ENCODE data around the gene PIGC.
A peak's percentile ranks its signal among the peaks of the same experiment; 100 is the strongest.

PIGC gene

DNA sequence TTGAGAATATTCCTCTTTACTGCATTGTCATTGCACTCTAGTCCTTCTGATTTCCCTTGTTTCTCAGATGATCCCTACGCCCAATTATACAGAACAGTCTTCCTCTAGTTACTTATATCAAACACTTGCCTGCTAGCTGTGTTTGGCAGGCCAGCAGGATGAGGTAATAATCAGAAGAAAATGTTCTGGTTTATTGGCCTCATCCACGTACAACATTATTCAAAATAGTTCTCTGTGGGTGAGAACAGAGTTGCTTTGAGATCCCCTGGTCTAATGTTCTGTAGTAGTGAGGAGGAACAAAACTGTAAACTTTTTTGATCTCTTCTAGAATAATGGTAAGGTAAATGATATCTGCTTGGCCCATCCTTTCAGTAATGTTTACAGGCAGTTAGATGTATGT, 45.7 kb downstream of the PIGC start:
- no peak for DNase-seq (ENCODE audit: low read depth)

DNA sequence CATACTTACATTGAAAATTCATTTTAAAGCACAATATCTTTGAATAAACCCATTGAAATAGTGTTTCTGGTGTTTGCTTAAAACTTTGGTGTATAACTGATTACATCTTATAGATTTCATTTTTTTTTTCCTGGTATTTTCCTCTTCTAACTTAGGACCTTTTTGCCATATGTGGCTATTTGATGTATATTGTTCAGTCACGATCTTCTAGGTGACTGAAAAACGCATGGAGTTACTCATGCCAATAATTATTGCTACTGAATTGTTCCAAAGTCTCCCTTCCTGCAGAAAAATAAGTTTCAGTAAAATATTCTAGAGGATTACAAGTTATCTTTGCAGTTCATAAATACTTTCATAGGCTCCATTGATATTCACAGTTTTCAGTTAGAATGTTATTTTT, 46.2 kb downstream of the PIGC start:
- no peak for DNase-seq (ENCODE audit: low read depth)

DNA sequence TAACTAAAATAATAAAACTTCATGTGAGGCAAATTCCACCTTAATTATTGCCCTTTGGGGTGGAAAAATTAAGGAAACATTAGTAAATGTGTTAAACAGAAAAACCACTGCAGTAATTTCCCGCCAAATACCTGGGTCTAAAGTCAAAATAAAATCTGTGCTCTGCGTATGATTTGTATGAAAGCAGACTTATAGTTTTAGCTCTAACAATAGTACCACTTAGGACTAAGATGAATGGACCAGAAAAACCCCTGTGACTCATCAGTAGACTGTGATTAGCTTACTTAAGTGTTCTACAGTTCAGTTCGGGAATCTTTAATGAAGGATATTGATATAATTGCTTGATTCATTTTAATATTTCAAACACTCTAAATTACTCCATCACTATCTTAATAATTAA, 46.6 kb downstream of the PIGC start:
- DNase-seq (ENCODE audit: low read depth) = no peak

DNA sequence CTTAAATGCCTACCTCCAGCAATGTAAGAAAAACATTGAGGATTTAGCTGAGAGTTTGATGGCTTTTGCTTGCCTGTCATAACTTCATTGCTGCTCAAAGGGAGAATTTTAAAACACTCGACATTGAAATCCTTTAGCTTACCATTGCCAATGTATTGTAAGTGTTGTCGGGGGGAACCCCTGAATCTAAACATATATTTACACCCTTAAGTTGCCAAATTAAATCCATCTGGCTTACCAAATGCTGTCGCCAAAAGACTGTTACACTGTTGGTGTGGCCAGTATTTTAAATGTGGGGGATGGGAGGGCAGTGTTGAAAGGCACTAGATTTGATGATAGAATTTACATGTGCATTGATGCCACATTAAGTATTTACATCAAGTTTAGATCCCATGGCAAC, 48.3 kb downstream of the PIGC start:
- DNase-seq (ENCODE audit: low read depth) = no peak

DNA sequence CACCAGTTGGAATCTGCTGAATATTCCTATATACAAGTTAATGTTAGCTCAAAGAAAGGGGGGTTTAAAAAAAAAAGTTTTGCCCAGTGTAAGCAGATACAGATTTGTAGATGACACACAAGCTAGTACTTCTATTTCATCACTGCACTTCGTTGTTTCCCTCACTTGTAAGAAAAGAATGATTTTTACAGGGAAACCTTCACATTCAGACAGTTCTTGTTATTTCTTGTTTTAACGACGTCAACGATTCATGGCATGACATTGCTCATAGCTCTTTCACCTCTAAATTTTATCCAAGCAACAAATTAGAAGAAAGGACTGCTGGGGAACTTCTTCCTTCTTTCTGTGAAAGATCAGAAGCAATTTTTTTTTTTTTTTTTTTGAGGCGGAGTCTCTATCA, 49.1 kb downstream of the PIGC start:
- DNase-seq (ENCODE audit: low read depth) = no peak

DNA sequence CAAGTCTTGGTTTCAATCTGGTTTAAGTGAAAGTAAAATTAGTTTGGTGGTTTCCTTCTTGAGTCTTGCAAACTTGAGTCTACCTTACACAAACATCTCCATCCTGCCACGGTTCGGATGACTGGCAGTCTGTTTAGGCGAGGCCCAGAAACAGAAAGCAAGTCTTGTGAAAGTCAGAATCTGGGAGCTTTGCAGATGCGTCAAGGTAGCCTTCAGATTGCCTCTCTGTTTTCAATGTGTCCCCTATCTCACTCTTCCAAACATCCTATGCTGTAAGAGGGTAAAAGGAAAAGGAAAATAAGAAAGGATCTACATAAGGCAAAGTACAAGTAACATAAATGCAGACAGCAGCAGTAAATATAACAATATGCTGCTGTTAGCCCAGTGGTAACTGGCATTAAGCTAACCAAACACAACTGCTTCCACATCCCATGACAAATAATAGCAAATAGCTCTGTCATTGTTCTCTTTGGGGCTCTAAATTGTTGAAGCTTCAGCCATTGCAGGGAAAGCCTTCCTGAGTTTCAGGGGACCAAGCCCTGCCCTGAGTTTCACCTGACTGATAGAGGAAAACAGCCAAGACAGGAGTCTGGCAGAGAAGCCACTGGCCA, 49.6 kb downstream of the PIGC start:
- peak; percentile 13 for DNase-seq (ENCODE audit: low read depth)

DNA sequence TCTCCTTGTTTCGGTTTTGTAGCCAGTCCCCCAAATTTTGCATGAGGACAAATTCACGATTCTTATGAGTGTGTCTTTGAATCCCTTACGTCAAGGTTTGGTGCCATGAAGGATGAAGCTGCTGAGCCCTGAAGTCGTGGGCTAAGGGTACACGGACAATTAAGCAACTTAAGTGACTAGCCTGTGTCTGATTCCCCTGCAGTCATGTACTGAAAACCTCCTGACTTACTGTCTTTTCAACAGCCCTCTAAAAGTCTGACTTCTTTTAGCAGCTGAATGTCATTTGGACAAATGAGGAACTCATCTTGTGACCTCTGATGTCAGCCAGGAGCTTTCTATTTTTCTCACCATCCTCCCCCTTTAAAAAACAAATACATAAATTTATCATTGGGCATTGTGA, 50.5 kb downstream of the PIGC start:
- no peak for DNase-seq (ENCODE audit: low read depth)

DNA sequence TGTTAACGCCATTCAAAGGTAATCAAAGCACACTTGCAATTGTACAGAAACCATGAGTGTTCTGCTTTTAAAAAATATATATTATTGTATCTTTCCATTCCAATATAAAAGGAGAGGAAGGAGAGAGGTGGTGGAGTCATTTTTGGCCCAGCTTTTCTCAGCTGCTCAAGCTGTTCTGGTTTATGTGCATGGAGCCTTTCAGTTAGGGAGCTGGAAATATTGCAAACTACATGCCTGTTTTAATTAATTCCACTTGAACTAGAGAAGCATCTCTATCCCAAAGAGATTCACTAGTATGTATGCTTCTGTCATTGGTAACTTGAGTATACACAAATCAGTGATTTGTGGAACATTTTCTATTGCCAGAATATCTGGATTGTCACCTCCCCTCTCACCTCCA, 51.9 kb downstream of the PIGC start:
- DNase-seq (ENCODE audit: low read depth) = no peak
